SH-SY5Y (cell line): ENCODE measurements around the gene NSMCE4A.

Experiments
- GATA2 ChIP-seq: IDR thresholded peaks from 2 replicates; pipeline ENCODE4 v1.6.1; 2011; ENCODE audit warnings: mild to moderate bottlenecking, low read depth, low read length
- GATA3 ChIP-seq: IDR thresholded peaks from 2 replicates; pipeline ENCODE4 v1.6.1; 2011; ENCODE audit warnings: low read depth, mild to moderate bottlenecking, low read length, moderate library complexity

GRCh38 chr10:122021828-122022227 is 46.8 kb upstream of the NSMCE4A start:
- TF ChIP-seq GATA2 (no peak), GATA3 (no peak)
